GM21515 (cell line): ENCODE measurements around the gene OFD1.

Experiments
- ATAC-seq: cut with Tn5 transposase; IDR thresholded peaks from one replicate; pipeline ENCODE4 v1.9.1; 2021; ENCODE audit not compliant: unreplicated experiment

Gene OFD1

GRCh38 chrX:13791559-13791958 lies 57.0 kb downstream of the OFD1 start:
- no peak for ATAC-seq

GRCh38 chrX:13793897-13794296 lies 59.3 kb downstream of the OFD1 start:
- ATAC-seq: no peak

GRCh38 chrX:13794417-13794816 lies 59.9 kb downstream of the OFD1 start:
- ATAC-seq: no peak

DNA sequence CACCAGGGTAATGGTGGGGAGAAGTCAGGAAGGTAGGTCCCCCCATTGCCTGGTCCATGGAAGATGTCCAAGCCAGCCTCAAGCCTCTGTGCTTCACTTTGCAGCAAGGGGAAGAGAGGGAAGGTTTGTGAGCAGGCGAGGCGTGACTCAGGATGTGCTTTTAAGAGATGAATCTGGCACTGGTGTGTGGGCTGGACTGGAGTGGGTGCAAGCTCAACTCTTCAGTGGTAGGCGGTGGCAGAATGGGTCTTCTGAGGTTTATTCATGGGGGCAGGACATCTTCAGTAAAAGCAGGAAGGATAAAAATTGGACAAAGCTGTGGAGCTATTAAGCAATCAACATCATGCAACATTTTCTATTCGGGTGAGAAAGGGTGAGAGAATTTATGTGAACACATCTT lies 63.0 kb downstream of the OFD1 start:
- ATAC-seq: no peak

- no peak for ATAC-seq
These were observed 63.6 kb downstream of the OFD1 start for GRCh38 chrX:13798184-13798583.

DNA sequence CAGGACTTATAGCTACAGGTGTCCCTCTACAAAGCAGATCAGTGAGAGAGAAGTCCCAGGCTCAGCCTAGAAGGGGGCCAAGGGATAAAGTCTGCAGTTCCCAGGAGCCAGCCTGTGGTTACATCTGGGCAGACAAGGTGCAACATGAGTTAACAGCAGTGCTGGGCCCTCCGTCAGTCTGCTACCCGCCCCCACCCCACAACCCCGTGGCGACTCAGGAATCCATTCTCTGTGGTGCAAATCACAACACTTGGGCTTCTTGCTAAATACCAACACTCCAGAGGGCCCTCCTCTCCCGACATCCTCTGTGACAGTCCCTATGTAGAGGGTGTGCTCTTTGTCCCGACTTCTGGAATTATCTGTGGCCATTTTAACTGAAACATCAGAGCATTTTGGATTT lies 68.6 kb downstream of the OFD1 start:
- ATAC-seq: no peak

DNA sequence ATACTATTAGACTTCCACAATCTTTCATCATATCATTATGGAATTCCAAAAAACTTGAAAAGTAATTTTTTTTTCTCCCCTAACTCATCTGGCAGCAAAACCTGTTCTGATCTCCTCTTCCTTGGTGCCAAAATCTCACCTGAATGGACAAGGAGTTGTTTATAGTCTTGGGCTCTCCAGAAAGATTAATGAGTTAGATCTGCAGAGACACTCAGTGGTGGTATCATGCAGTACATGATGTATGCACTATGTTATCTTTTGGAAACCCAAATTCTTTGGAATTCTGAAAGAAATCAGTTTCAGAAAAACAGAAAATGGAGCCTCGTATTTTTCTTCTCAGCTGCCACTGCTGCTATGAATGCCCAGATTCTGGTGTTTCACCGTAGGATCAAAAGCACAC lies 70.7 kb downstream of the OFD1 start:
- no peak for ATAC-seq

- no peak for ATAC-seq
These were observed 73.7 kb downstream of the OFD1 start for GRCh38 chrX:13808293-13808692.

GRCh38 chrX:13808865-13809264 lies 74.3 kb downstream of the OFD1 start:
- no peak for ATAC-seq

DNA sequence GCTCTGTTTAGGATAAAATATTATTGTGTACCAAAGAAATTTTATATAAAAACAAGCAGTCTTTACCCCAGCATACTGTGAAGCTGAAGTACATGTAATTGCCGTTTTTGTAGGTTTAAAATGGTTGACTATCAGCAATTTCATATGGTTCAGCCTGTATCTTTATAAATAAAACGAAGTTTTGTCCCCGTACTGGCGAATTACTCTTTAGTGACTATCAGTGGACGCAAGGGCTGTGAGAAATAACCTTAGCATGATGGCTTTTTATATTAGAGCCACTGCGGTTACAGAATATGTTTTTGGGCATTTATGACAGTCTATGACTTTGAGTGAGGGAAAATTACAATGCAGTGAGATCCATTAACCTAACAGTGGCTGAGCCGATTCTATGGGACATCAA lies 81.1 kb downstream of the OFD1 start:
- ATAC-seq: no peak

DNA sequence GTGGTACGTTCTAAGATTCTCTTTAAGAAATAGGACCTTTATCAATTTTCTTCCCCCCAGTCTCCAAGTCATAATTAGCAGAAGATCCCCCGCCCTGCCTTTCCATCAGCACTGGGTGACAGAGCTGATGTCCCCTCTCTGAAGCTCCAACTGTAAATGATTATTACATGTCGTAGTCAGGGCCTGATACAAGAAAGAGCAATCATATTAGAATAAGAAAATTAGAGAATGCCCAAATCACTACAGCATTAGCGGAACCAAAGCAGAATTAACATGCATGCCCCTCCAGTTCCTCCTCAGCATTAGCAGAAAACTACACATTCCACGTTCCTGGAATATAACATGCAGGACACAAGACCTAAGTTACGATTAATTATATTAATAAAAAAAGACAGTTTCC lies 81.6 kb downstream of the OFD1 start:
- no peak for ATAC-seq

- ATAC-seq: no peak
These were observed 82.4 kb downstream of the OFD1 start, which contains the start of gene GPM6B for GRCh38 chrX:13816643-13817627. Gene GPM6B (minus strand): TSS chrX:13817093. CDS start chrX:13816904, 189 bp downstream.
